H9 (cell line): ENCODE measurements around the gene DCLRE1B. TPM values are rescaled to one million over a fixed set of nuclear protein-coding genes. Genes with fewer than 3 reads are reported as not detected.
A peak's percentile ranks its signal among the peaks of the same experiment; 100 is the strongest.

ENCODE experiments used
- DNase-seq: peaks from one replicate; pipeline ENCODE4 v3.0.0-alpha.2; 2017
- H2AFZ ChIP-seq: one replicate; pipeline ENCODE4 v1.6.1; 2013; ENCODE audit warnings: mild to moderate bottlenecking, low read length, control low read depth, moderate library complexity
- H2AK5ac ChIP-seq: 2 replicates; pipeline ENCODE4 v1.6.1; 2013; ENCODE audit warnings: low read length, control low read depth, mixed read lengths; ENCODE audit not compliant: insufficient read length
- H2BK120ac ChIP-seq: one replicate; pipeline ENCODE4 v1.6.1; 2013; ENCODE audit warnings: low read depth, mild to moderate bottlenecking, low read length, control low read depth, inconsistent platforms; ENCODE audit not compliant: poor library complexity, severe bottlenecking
- H2BK12ac ChIP-seq: 2 replicates; pipeline ENCODE4 v1.6.1; 2013; ENCODE audit warnings: low read length, control low read depth, mixed read lengths, low read depth; ENCODE audit not compliant: insufficient read length
- H2BK15ac ChIP-seq: 2 replicates; pipeline ENCODE4 v1.6.1; 2013; ENCODE audit warnings: low read depth, low read length, control low read depth
- H2BK20ac ChIP-seq: one replicate; pipeline ENCODE4 v1.6.1; 2013; ENCODE audit warnings: low read depth, mild to moderate bottlenecking, low read length, control low read depth, inconsistent platforms; ENCODE audit not compliant: poor library complexity, severe bottlenecking
- H2BK5ac ChIP-seq: 2 replicates; pipeline ENCODE4 v1.6.1; 2013; ENCODE audit warnings: low read length, control low read depth, mixed read lengths; ENCODE audit not compliant: insufficient read length
- H3K14ac ChIP-seq: 2 replicates; pipeline ENCODE4 v1.6.1; 2013; ENCODE audit warnings: low read length, control low read depth; ENCODE audit not compliant: insufficient read depth
- H3K18ac ChIP-seq: 2 replicates; pipeline ENCODE4 v1.6.1; 2013; ENCODE audit warnings: low read depth, mild to moderate bottlenecking, mixed read lengths, low read length, control low read depth; ENCODE audit not compliant: insufficient read length
- H3K23ac ChIP-seq: 2 replicates; pipeline ENCODE4 v1.6.1; 2013; ENCODE audit warnings: low read length, control low read depth, mixed read lengths, low read depth; ENCODE audit not compliant: insufficient read length
- H3K23me2 ChIP-seq: 2 replicates; pipeline ENCODE4 v1.6.1; 2013; ENCODE audit warnings: low read depth, mild to moderate bottlenecking, mixed read lengths, low read length, control low read depth; ENCODE audit not compliant: insufficient read length, poor library complexity, severe bottlenecking
- H3K27ac ChIP-seq: 2 replicates; pipeline ENCODE4 v1.5.1; 2013; ENCODE audit warnings: low read length, control low read depth, mixed read lengths, low read depth; ENCODE audit not compliant: insufficient read length
- H3K27me3 ChIP-seq: 2 replicates; pipeline ENCODE4 v1.6.1; 2013; ENCODE audit warnings: low read length, control low read depth, inconsistent platforms; ENCODE audit not compliant: insufficient read depth
- H3K4ac ChIP-seq: 2 replicates; pipeline ENCODE4 v1.6.1; 2013; ENCODE audit warnings: low read depth, mild to moderate bottlenecking, control low read depth, inconsistent platforms, low read length, moderate library complexity
- H3K4me1 ChIP-seq: 2 replicates; pipeline ENCODE4 v1.6.1; 2013; ENCODE audit warnings: low read length, control low read depth, inconsistent platforms; ENCODE audit not compliant: insufficient read depth
- H3K4me2 ChIP-seq: 2 replicates; pipeline ENCODE4 v1.6.1; 2013; ENCODE audit warnings: low read length, control low read depth, mixed read lengths; ENCODE audit not compliant: insufficient read length, insufficient read depth
- H3K56ac ChIP-seq: 2 replicates; pipeline ENCODE4 v1.6.1; 2013; ENCODE audit warnings: low read depth, mild to moderate bottlenecking, mixed read lengths, low read length, control low read depth; ENCODE audit not compliant: insufficient read length
- H3K79me1 ChIP-seq: 2 replicates; pipeline ENCODE4 v1.6.1; 2013; ENCODE audit warnings: low read depth, mild to moderate bottlenecking, moderate library complexity, low read length, control low read depth, inconsistent platforms; ENCODE audit not compliant: insufficient read depth, poor library complexity, severe bottlenecking
- H3K79me2 ChIP-seq: 2 replicates; pipeline ENCODE4 v1.6.1; 2013; ENCODE audit warnings: low read length, control low read depth, inconsistent platforms; ENCODE audit not compliant: insufficient read depth
- H3K9ac ChIP-seq: 2 replicates; pipeline ENCODE4 v1.6.1; 2013; ENCODE audit warnings: low read length, control low read depth, mixed read lengths; ENCODE audit not compliant: insufficient read length; ENCODE audit errors: extremely low read depth
- H3K9me3 ChIP-seq: one replicate; pipeline ENCODE4 v1.6.1; 2013; ENCODE audit warnings: low read depth, low read length, inconsistent platforms; ENCODE audit not compliant: control insufficient read depth
- H3T11ph ChIP-seq: one replicate; pipeline ENCODE4 v1.6.1; 2013; ENCODE audit warnings: mild to moderate bottlenecking, low read length, control low read depth, inconsistent platforms
- H4K20me1 ChIP-seq: one replicate; pipeline ENCODE4 v1.6.1; 2013; ENCODE audit not compliant: control insufficient read depth, insufficient read length, insufficient read depth
- H4K5ac ChIP-seq: 2 replicates; pipeline ENCODE4 v1.6.1; 2013; ENCODE audit warnings: low read depth, mild to moderate bottlenecking, mixed read lengths, low read length, control low read depth; ENCODE audit not compliant: insufficient read length
- H4K8ac ChIP-seq: replicated peaks from 2 replicates; pipeline ENCODE4 v1.6.1; 2013; ENCODE audit warnings: low read length, control low read depth, mixed read lengths, low read depth; ENCODE audit not compliant: insufficient read length
- H4K91ac ChIP-seq: 2 replicates; pipeline ENCODE4 v1.6.1; 2013; ENCODE audit warnings: low read depth, mild to moderate bottlenecking, moderate library complexity, mixed read lengths, low read length, control low read depth; ENCODE audit not compliant: insufficient read length
- H3K27ac Mint-ChIP-seq, 3 experiments: 2 replicates in 2 of 3; 3 replicates in 1 of 3; pipeline ENCODE4 v1.8.0; 2020 to 2021; ENCODE audit warnings: mixed read lengths in 3 of 3, mild to moderate bottlenecking in 1 of 3, moderate library complexity in 1 of 3
- H3K27me3 Mint-ChIP-seq: 2 replicates; pipeline ENCODE4 v1.8.0; 2021; ENCODE audit warnings: low read depth, mild to moderate bottlenecking, moderate library complexity, mixed read lengths
- H3K36me3 Mint-ChIP-seq, 3 experiments: 2 replicates in 2 of 3; 3 replicates in 1 of 3; pipeline ENCODE4 v1.8.0; 2020 to 2021; ENCODE audit warnings: low read depth in 3 of 3, mixed read lengths in 3 of 3; ENCODE audit not compliant: insufficient read depth in 1 of 3
- H3K4me1 Mint-ChIP-seq, 2 experiments: 2 replicates each; pipeline ENCODE4 v1.8.0; 2020; ENCODE audit warnings: mixed read lengths in 2 of 2
- H3K4me3 Mint-ChIP-seq, 2 experiments: 2 replicates in 1 of 2; 3 replicates in 1 of 2; pipeline ENCODE4 v1.8.0; 2020 to 2021; ENCODE audit warnings: mild to moderate bottlenecking in 2 of 2, mixed read lengths in 2 of 2, moderate library complexity in 1 of 2
- H3K9me3 Mint-ChIP-seq, 2 experiments: 2 replicates in 1 of 2; 3 replicates in 1 of 2; pipeline ENCODE4 v1.8.0; 2020; ENCODE audit warnings: mild to moderate bottlenecking in 2 of 2, mixed read lengths in 2 of 2, moderate library complexity in 1 of 2
- WGBS: extraction: QIAGEN DNeasy Blood & Tissue Kit; methylation state at CpG from one replicate; pipeline ENCODE4 v1.1.7; 2013; ENCODE audit warnings: missing lambda C conversion rate, low lambda C conversion rate, mixed read lengths; ENCODE audit not compliant: insufficient read length; ENCODE audit errors: extremely low coverage; 5-methylcytosine and 5-hydroxymethylcytosine counted together
- total RNA-seq: library from RNA; stranded (reverse); gene quantifications from 2 replicates; pipeline ENCODE4 v1.2.1, GENCODE V29; 2021
- TF ChIP-seq, protein P1 (sequence below): fragments of 200-600 bp; sonication (generic); conservative IDR thresholded peaks from 3 replicates; pipeline ENCODE4 v1.8.0; 2021; ENCODE audit warnings: antibody characterized with exemption, mild to moderate bottlenecking

DCLRE1B gene
- total RNA-seq, 1 experiment from 2014 or later: 13.4 TPM

DNA sequence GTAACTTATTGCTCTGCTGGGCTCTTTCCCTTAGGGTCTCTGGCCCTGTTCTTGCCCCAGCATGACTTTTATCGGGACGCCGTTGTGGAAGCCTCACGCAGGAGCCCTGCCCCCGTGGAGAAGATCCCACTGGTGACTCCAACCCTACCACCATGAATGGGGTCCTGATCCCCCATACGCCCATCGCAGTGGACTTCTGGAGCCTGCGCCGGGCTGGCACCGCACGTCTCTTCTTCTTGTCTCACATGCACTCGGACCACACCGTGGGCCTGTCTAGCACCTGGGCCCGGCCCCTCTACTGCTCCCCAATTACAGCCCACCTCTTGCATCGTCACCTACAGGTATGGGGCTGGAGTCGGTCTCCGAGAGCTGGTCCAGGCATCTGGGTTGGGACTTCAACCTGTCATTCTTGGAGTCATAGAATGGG is 322 bp downstream of the DCLRE1B start:
- Histone ChIP-seq H2AK5ac (no peak overlapping the region), H3K79me2 (no peaks in the 10 kb centered on the region), H4K91ac (no peak overlapping the region), H2BK12ac (no peak overlapping the region), H3K23me2 (peaks cover 11% of the 10 kb centered on the region), H3K79me1 (no peaks in the 10 kb centered on the region), H3K56ac (no peak overlapping the region), H2BK20ac (no peak overlapping the region), H2AFZ (no peak overlapping the region), H3K9ac (peak overlapping the region; percentile 56), H3K4me1 (no peaks in the 10 kb centered on the region), H2BK15ac (no peak overlapping the region), H3K27ac (no peak overlapping the region), H3K4ac (no peak overlapping the region), H3K9me3 (no peaks in the 10 kb centered on the region), H3K4me2 (peak overlapping the region; percentile 56), H3T11ph (no peak overlapping the region), H3K27me3 (no peaks in the 10 kb centered on the region), H3K18ac (no peak overlapping the region), H2BK5ac (no peak overlapping the region), H4K8ac (no peak overlapping the region), H4K20me1 (no peaks in the 10 kb centered on the region), H3K23ac (no peak overlapping the region), H4K5ac (no peak overlapping the region), H3K14ac (no peak overlapping the region), H2BK120ac (no peak overlapping the region)
- Mint-ChIP-seq H3K27me3 (no peaks in the 10 kb centered on the region), H3K4me3 (peak overlapping the region; percentile 94 to 96), H3K4me1 (peaks cover 11% of the 10 kb centered on the region in 2 experiments), H3K9me3 (no peaks in the 10 kb centered on the region), H3K27ac (peak overlapping the region; percentile 96 to 98 (median 97)), H3K36me3 (peaks cover 0 to 27% (median 21%) of the 10 kb centered on the region in 3 experiments; a peak in 5 of 7 replicates)
- DNase-seq: peak; percentile 79
- TF ChIP-seq, protein P1, sequence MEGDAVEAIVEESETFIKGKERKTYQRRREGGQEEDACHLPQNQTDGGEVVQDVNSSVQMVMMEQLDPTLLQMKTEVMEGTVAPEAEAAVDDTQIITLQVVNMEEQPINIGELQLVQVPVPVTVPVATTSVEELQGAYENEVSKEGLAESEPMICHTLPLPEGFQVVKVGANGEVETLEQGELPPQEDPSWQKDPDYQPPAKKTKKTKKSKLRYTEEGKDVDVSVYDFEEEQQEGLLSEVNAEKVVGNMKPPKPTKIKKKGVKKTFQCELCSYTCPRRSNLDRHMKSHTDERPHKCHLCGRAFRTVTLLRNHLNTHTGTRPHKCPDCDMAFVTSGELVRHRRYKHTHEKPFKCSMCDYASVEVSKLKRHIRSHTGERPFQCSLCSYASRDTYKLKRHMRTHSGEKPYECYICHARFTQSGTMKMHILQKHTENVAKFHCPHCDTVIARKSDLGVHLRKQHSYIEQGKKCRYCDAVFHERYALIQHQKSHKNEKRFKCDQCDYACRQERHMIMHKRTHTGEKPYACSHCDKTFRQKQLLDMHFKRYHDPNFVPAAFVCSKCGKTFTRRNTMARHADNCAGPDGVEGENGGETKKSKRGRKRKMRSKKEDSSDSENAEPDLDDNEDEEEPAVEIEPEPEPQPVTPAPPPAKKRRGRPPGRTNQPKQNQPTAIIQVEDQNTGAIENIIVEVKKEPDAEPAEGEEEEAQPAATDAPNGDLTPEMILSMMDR: no peak
- WGBS: no CpG with 5 or more reads among the region's 17 CpGs
